Suprapubic skin (tissue), 4 donors: ENCODE data around the gene KLK12. TPM values are rescaled to one million over a fixed set of nuclear protein-coding genes. Genes with fewer than 3 reads are reported as not detected.

Experiments
- DNase-seq, 2 donors: peaks; one replicate each; pipeline ENCODE4 v3.0.0-alpha.2; 2019; ENCODE audit warnings: low spot score in 2 of 2
- H3K27ac ChIP-seq: fragments of 200-600 bp; sonication (generic); one replicate; pipeline ENCODE4 v1.5.1; 2019
- H3K27me3 ChIP-seq: fragments of 200-600 bp; sonication (generic); one replicate; pipeline ENCODE4 v1.5.1; 2019
- H3K36me3 ChIP-seq: fragments of 200-600 bp; sonication (generic); one replicate; pipeline ENCODE4 v1.5.1; 2019
- H3K4me1 ChIP-seq: fragments of 200-600 bp; sonication (generic); one replicate; pipeline ENCODE4 v1.5.1; 2019
- H3K4me3 ChIP-seq: fragments of 200-600 bp; sonication (generic); one replicate; pipeline ENCODE4 v1.5.1; 2019; ENCODE audit warnings: mild to moderate bottlenecking
- H3K9me3 ChIP-seq: fragments of 200-600 bp; sonication (generic); one replicate; pipeline ENCODE4 v1.5.1; 2019
- CTCF ChIP-seq, 2 donors: fragments of 200-600 bp in 1 of 2; fragments of 450-650 bp in 1 of 2; sonication (generic) in 1 of 2; IDR thresholded peaks; one replicate each; pipeline ENCODE4 v1.5.1; 2016 to 2019; ENCODE audit warnings: antibody characterized with exemption in 2 of 2, mild to moderate bottlenecking in 1 of 2, moderate library complexity in 1 of 2
- EP300 ChIP-seq: sonication (generic); formaldehyde crosslinking; IDR thresholded peaks from one replicate; pipeline ENCODE4 v1.6.1; 2017; ENCODE audit warnings: antibody characterized with exemption
- POLR2A ChIP-seq, 2 donors: fragments of 450-650 bp; IDR thresholded peaks; one replicate each; pipeline ENCODE4 v1.6.1; 2017; ENCODE audit warnings: antibody characterized with exemption in 2 of 2, mild to moderate bottlenecking in 2 of 2, moderate library complexity in 2 of 2
- POLR2AphosphoS5 ChIP-seq, 3 donors: sonication (generic); formaldehyde crosslinking; IDR thresholded peaks; one replicate each; pipeline ENCODE4 v1.6.1; 2017; ENCODE audit warnings: antibody characterized with exemption in 3 of 3
- WGBS: methylation state at CpG from one replicate; pipeline ENCODE4 v1.1.5; 2018; 5-methylcytosine and 5-hydroxymethylcytosine counted together
- total RNA-seq, 4 donors: library from RNA; depleted of rRNA; stranded (reverse); fragments of >200 nt; gene quantifications; one replicate each; pipeline ENCODE4 v1.1.0, GENCODE V29; 2016

KLK12 gene
- total RNA-seq, 4 donors from 2014 or later, result 2.6 to 5.0 TPM; not detected in 2

DNA sequence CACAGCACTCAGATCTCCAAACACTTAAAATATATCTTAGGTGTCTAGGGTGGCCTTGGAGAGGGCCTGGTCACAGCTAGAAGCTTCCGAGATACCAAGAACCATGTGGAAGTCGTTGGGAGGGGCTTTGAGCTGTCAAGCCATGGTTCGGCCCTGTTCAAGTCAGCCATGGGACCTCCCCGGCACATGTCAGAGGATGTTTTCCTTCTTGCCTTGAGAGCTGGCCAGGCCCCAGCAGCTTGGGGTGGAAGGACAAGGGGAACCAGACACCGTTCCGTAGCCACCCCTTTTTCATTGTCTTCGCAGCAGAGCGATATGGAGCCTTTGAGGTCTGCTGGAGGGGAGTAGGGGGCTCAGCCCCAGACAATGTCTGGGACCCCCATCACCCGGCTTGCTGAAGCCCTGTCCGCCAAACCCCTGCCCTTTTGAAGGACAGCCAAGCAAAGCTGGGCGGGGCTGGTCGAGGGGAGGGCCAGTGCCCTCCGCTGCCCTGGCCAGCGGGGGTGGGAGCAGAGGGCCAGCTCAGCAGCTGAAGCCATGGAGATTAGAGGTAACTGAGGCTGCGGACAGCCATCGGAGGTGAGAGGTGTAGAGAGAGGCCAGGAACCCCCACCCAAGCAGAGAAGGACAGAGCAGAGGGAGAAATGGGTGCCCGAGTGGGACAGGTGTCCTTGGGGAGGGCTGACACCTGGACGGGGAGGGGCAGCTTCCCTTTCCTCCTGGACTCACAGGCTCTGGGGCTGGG lies 8.8 kb downstream of the KLK12 start:
- DNase-seq, result peak in 1 of 2 donors; percentile 50
- no peak for TF ChIP-seq CTCF (IDR thresholded peaks at IDR 0.05)
- TF ChIP-seq POLR2AphosphoS5 (IDR thresholded peaks at IDR 0.05), result no peak
- TF ChIP-seq EP300, result no peak
- no peak for TF ChIP-seq POLR2A (IDR thresholded peaks at IDR 0.05)
- no peaks in the 10 kb centered on the region for H3K9me3 ChIP-seq
- peak overlapping the region; percentile 34 for H3K4me3 ChIP-seq
- H3K27ac ChIP-seq, result peak overlapping the region; percentile 82
- H3K4me1 ChIP-seq, result peaks cover 8% of the 10 kb centered on the region
- H3K27me3 ChIP-seq, result peaks cover 40% of the 10 kb centered on the region
- no peaks in the 10 kb centered on the region for H3K36me3 ChIP-seq
- WGBS, result 39% methylated on average over 16 of the region's 18 CpGs

- Histone ChIP-seq H3K27me3 (peaks cover 40% of the 10 kb centered on the region), H3K27ac (peak overlapping the region; percentile 82), H3K4me1 (peaks cover 11% of the 10 kb centered on the region), H3K9me3 (no peaks in the 10 kb centered on the region), H3K4me3 (peak overlapping the region; percentile 34), H3K36me3 (no peaks in the 10 kb centered on the region)
- DNase-seq, result no peak
- WGBS, result 63% methylated on average over 2 of the region's 6 CpGs
- TF ChIP-seq POLR2AphosphoS5 (IDR thresholded peaks at IDR 0.05) (no peak), CTCF (IDR thresholded peaks at IDR 0.05) (no peak), POLR2A (IDR thresholded peaks at IDR 0.05) (no peak), EP300 (no peak)
Observed at GRCh38 chr19:51025401-51025800, 9.4 kb downstream of the KLK12 start.

GRCh38 chr19:51024924-51025323 lies 9.9 kb downstream of the KLK12 start:
- H3K36me3 ChIP-seq, result no peaks in the 10 kb centered on the region
- H3K4me3 ChIP-seq, result peak overlapping the region; percentile 34
- 40% methylated on average over 5 of the region's 5 CpGs for WGBS
- peaks cover 45% of the 10 kb centered on the region for H3K27me3 ChIP-seq
- DNase-seq, result no peak
- no peaks in the 10 kb centered on the region for H3K9me3 ChIP-seq
- TF ChIP-seq POLR2A (IDR thresholded peaks at IDR 0.05) (no peak), POLR2AphosphoS5 (IDR thresholded peaks at IDR 0.05) (no peak), EP300 (no peak), CTCF (IDR thresholded peaks at IDR 0.05) (no peak)
- no peak overlapping the region for H3K27ac ChIP-seq
- peaks cover 16% of the 10 kb centered on the region for H3K4me1 ChIP-seq

DNA sequence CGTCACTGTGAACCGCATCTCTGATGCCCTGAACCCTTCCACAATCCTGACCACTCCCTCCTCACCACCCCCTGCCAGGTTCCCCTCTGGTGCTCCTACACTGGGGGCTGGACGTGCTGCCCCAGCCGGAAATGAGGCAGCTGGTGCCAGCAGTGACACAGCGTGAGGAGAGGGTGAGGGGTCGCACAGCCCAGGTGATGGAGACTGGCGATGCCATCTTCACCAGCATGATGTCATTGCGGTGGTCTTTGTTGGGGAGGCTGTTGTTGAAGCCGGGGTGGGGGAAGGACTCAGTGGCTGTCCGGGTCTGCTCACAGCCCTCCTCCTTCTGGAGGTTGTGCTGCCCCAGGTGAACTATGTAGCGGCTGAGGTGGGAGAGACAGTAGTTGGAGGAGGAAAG lies 10.9 kb downstream of the KLK12 start:
- WGBS, result 77% methylated on average over 11 of the region's 11 CpGs
- Histone ChIP-seq H3K36me3 (no peaks in the 10 kb centered on the region), H3K9me3 (no peaks in the 10 kb centered on the region), H3K4me3 (no peak overlapping the region), H3K27ac (no peak overlapping the region), H3K4me1 (peaks cover 26% of the 10 kb centered on the region), H3K27me3 (peaks cover 55% of the 10 kb centered on the region)
- TF ChIP-seq POLR2A (IDR thresholded peaks at IDR 0.05) (no peak), POLR2AphosphoS5 (IDR thresholded peaks at IDR 0.05) (no peak)
- no peak for DNase-seq

DNA sequence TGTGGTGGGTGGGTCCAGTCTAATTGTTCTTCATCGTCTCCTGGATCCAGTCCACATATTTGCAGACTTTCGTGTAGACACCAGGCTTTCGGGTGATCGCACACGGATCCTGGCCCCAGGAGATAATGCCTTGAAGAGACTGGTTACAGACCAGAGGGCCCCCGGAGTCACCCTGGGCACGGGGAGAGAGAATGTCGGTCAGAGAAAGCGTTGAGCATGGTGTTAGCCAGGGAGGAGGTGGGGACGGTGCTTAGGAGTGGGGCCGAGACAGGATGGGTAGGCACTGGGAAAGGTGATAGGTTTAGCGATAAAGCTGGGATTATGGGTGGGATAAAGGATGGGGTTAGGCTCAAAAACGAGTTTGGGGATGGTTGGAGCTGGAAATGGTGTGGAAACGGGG lies 12.3 kb downstream of the KLK12 start:
- TF ChIP-seq POLR2AphosphoS5 (IDR thresholded peaks at IDR 0.05) (no peak), POLR2A (IDR thresholded peaks at IDR 0.05) (no peak), CTCF (IDR thresholded peaks at IDR 0.05) (no peak), EP300 (no peak)
- no peak for DNase-seq
- WGBS, result 76% methylated on average over 14 of the region's 14 CpGs
- Histone ChIP-seq H3K9me3 (no peaks in the 10 kb centered on the region), H3K27me3 (peaks cover 63% of the 10 kb centered on the region), H3K36me3 (no peaks in the 10 kb centered on the region), H3K4me3 (no peak overlapping the region), H3K27ac (no peak overlapping the region), H3K4me1 (peaks cover 36% of the 10 kb centered on the region)
